Activated CD8-positive, alpha-beta memory T cell treated with anti-CD3 and anti-CD28 coated beads for 4 hours (primary cell): ENCODE data around the gene FAM180A.
"Not testable (repeated sequence)": the region's sequence is repeated elsewhere in the genome, so short reads cannot be mapped to it uniquely, and the experiment has no call there.

ENCODE experiments used
- DNase-seq, 2 donors: peaks; one replicate each; pipeline ENCODE4 v3.0.0-alpha.2; 2020; ENCODE audit warnings: low read depth in 2 of 2

FAM180A gene

DNA sequence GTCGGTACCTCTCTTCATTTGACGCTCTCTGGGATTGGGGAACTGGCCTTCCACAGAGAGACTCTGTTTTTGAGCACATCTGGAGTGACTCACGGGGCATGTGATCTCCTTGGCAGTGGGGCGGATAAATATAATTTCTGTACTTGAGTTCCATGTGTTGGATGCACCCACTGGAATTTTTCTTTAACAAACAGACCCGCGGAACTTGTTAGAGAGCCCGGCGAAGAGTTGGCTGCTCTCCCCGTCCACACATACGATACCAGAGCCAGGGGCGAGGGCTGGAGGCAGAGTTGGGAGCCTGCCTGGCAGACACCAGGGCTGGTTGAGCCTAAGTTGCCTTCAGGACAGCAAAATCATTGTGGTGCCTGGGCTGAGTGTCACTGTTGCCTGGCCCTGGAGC is at the start of gene FAM180A:
Gene FAM180A (minus strand): TSS at position 44 of the 400 bp plus-strand sequence. CDS start 233 bp downstream, outside the sequence.
- no peak for DNase-seq

DNA sequence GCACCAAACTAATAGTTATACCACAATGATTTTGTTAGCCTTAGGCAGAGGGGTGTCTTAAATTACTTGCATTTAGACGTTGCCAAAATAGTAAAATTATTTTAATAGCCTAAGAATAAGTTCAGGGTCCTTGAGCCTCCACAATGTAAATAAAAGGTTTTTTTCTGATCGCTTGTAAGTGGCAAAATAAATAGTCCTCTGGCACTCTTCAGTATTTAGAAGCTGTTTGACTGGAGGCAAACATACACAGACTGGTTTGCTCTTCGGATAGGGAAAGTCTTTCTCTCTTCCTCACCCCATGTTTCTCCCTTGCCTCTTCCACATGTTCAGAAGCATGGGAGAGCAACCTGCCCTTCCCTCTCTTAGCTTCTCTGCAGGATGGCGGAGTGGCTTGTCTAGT is 49.5 kb upstream of the FAM180A start:
- DNase-seq = no peak

DNA sequence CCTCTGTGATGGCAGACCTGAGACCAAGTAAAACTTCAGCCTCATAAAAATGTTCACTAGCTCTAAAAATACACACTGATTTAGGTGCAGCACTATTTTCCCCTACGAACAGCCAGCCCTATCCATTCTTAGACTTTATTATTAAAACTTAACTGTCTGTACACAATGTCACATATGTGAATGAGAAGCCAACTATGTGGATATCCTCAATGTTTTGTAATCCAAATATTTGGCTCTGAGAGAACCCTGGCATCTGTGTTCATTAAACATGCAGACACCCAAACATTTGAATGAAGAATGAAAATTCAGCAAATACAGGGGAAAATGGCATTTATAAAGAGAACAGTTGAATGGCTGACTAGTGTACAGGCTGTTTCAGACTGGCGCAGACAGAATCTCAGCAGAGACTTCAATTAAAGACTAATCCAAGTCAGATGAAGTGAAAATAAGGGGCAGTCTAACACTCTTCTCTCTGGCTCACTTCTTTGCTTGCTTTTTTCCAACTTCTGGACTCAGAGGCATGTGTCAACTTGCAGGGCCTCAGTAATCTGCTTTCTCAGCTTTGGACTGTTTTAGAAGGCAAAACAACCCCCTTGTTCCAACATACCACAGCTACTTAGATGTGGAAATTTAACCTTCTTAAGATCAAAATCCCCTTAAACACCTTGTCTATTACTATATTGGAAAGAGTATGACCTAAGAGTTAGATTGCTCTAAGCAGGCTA is 47.4 kb upstream of the FAM180A start:
- DNase-seq = no peak

DNA sequence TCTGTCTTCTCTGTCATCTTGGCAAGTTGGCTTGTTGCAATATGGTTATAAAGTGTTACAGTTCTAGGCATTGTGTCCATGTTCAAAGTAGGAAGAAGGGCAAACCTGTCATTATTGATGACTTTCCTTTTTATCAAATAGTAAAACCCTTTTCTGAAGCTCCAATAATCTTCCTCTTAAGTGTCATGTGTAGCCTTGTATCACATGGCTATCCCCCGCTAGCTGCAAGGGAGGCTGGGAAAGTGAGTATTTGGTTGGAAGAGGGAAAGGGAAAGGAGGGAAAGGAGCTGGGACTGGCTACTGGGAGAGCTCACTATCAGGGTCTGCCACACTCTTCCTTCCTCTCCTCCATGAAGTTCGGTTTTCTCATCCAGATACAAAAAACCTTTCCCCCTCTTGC is 45.2 kb upstream of the FAM180A start:
- DNase-seq = no peak

- DNase-seq = no peak
These were observed 44.3 kb upstream of the FAM180A start for GRCh38 chr7:135792866-135793265.

DNA sequence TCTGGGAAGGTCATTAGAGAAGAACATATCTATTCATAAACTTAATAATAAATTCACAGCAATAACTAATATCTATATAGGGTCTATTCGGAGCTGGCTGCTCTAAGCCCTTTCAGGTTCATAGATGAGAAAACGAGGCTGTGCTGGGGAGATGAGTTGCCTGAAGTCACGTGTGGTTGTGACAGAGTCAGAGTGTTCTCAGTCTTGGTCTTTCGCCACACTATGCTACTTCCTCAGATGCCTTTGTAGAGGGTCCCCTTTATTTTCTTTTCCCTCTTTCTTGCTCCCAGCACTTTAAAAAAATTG is 43.7 kb upstream of the FAM180A start:
- DNase-seq = no peak

GRCh38 chr7:135791543-135792362 is 43.1 kb upstream of the FAM180A start:
- DNase-seq = no peak

DNA sequence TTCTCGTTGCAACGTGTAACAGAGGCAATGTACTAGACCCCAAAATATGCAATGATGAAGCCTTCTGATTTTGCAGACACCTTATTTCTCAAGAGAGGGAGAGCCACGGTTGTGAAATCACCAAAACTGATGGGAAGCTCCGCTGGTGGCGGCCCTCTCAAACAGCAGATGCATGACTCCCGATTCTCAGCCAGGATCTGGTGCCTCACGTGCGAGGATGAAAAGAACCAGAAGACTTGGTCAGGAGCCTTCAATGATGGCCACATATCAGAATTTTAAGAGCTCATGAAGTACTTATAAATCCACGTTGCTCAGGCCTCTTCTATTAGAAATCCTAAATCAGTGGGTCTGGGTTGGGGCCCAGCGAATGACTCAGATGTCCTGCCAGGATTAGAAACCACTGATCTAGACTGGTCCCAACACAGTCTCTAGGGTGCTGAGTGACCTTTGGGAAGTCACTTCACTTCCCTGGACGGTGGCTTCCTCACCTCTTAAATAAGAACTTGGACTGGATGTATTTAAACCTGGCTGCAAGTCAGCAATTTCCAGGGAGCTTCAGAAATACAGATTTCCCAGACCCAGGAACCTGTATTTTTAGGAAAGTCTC is 41.9 kb upstream of the FAM180A start:
- no peak for DNase-seq

- DNase-seq = no peak
These were observed 41.3 kb upstream of the FAM180A start for GRCh38 chr7:135789956-135790355.

DNA sequence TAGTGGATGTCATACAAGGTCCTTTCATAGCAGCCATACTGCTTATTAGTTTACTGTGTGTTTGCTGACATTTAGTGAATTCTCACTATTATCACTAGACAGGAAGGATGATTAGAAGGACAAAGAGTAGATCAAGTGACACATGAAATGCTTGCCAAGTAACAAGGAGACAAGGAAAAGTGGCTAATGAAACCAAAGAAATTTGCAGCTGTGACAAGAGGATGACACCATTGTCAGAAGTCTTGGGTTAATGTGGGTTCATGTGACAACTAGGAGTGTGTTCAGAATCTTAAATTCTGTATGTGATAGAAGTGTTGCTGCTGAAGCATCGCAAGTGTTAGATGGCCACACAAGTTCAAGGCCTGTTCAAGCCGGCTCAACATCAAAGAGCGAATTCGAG is 40.8 kb upstream of the FAM180A start:
- no peak for DNase-seq

DNA sequence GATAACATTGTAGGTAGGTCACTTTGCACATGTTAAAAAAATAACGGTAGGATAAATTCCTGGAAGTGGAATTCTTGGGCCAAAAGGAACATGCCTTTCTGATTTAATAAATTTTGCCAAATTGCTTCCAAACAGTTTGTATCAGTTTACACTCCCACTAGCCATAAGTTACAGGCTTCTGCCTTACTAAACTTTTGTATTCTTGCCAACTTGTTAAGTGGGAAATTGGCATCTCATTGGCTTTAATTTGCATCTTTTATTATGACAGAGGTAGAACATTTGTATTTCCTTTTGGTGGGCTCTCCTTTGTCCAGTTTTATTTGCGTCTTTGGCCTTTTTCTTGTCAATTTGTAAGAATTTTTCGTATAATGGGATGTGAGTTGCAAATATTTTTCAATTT is 38.3 kb upstream of the FAM180A start:
- no peak for DNase-seq

GRCh38 chr7:135785065-135785464 is 36.5 kb upstream of the FAM180A start:
- DNase-seq = no peak

- no peak for DNase-seq
These were observed 35.4 kb upstream of the FAM180A start for GRCh38 chr7:135784013-135784412.

DNA sequence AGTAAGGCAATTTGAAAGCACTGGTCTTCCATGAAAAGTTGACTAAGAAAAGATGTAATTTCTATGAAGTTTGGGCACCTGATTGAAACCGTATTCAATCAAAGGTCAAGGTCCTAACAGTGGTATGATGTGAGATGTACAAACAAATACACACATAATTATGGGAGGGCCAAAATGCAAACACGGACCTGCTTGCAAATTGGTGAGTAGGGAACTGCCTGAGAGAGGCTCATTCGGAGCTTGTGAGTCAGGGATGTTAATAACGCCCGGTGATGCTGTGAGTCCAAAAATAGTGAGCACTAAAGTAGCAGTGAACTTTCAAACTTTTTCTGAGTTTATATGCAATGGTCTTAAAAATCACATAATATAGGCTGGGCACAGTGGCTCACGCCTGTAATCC is 34.2 kb upstream of the FAM180A start:
- no peak for DNase-seq

GRCh38 chr7:135782377-135782776 is 33.8 kb upstream of the FAM180A start:
- DNase-seq = no peak

DNA sequence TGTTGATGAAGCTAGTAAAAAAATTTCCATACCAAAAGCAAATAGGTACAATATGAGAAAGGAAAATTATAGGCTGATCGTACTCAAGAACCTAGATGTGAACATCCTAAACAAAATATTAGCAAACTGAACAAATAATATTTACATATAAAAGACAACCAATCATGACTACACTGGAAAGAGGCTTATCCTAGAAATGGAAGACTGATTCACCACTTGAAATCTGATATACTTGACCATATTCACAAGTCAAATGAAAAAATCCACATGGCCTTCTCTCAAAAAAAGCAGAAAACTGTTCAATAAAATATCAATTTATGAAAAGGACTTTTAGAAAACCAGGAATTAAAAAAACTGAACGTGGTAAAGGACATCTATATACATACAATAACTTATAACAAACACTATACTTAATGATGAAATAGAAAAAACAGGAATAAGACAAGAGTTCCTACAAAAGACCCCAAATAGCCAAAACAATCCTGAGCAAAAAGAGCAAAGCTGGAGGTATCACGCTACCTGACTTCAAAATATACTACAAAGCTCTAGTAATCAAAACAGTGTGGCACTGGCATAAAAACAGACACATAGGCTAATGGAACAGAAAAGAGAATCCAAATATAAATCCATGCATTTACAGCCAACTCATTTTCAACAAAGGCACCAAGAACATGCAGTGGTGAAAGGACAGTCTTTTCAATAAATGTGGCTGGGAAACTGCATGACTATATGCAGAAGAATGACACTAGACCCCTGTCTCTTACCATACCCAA is 29.2 kb upstream of the FAM180A start:
- no peak for DNase-seq

GRCh38 chr7:135775915-135776314 is 27.3 kb upstream of the FAM180A start:
- DNase-seq = not testable (repeated sequence)

DNA sequence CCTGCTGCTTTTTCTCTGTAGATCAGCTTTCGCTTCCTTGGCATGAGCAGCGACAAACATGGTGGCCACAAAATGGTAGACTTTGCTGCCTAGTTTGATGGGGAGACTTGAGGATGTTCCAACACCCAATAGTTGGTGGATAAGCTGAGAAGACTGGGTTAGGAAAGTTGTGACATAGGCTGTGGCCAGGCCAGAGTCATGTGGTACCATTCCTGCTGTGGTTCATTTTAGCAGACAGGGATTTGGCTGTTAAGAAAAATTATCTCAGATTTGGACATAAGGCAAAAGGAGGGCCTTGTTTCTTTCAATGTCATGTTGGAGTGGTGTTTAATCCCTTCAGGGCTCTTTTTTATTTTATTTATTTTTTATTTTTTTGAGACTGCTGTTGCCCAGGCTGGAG is 26.6 kb upstream of the FAM180A start:
- no peak for DNase-seq

- no peak for DNase-seq
These were observed 25.7 kb upstream of the FAM180A start for GRCh38 chr7:135774284-135774683.

DNA sequence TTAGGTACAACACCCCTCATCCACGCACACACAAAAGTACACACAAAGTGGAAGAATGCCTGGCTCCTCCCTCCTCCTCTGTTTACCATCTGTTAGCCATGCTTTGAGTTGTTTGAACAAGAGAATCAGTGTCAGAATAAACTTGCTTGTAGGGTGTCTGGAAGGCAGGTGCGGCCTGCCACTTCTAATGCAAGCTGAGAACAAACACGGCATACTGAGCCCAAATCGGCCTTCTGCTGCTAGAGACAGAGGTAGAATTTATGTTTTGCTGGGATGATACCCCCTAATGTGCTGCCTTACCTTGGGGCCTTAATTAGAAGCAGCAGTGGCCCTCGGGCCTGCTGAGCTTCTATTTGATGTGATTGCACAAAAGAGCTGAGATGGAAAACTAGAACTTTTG is 24.9 kb upstream of the FAM180A start:
- DNase-seq = no peak

- DNase-seq = no peak
These were observed 24.1 kb upstream of the FAM180A start for GRCh38 chr7:135772639-135773222.
